GM12872 (cell line): ENCODE measurements around the gene EHD1.

Experiments
- CTCF ChIP-seq: IDR thresholded peaks from 3 replicates; pipeline ENCODE4 v1.5.1; 2011; ENCODE audit warnings: low read depth, mild to moderate bottlenecking, low read length, moderate library complexity; ENCODE audit not compliant: insufficient read depth

EHD1 gene

GRCh38 chr11:64864135-64864472 is 14.3 kb downstream of the EHD1 start:
- no peak for TF ChIP-seq CTCF

GRCh38 chr11:64863391-64864060 is 14.9 kb downstream of the EHD1 start:
- TF ChIP-seq CTCF = no peak

GRCh38 chr11:64862987-64863390 is 15.4 kb downstream of the EHD1 start:
- TF ChIP-seq CTCF = no peak

GRCh38 chr11:64861227-64861975 is 17.0 kb downstream of the EHD1 start:
- TF ChIP-seq CTCF = no peak

GRCh38 chr11:64859542-64860414 is 18.6 kb downstream of the EHD1 start:
- no peak for TF ChIP-seq CTCF

GRCh38 chr11:64858467-64859263 is 19.8 kb downstream of the EHD1 start:
- no peak for TF ChIP-seq CTCF
